HEK293 (cell line): ENCODE data around the gene FSD1.

Experiments used
- GLI4 ChIP-seq: fragments of 450-650 bp; formaldehyde crosslinking; IDR thresholded peaks from 2 replicates; pipeline ENCODE4 v1.5.1; 2016; ENCODE audit warnings: missing biosample characterization, missing genetic modification characterization
- GLIS1 ChIP-seq: fragments of 450-650 bp; formaldehyde crosslinking; IDR thresholded peaks from 2 replicates; pipeline ENCODE4 v1.5.1; 2016; ENCODE audit warnings: missing biosample characterization, missing genetic modification characterization
- KLF7 ChIP-seq: fragments of 450-650 bp; formaldehyde crosslinking; IDR thresholded peaks from 2 replicates; pipeline ENCODE4 v1.5.1; 2016; ENCODE audit warnings: missing biosample characterization, missing genetic modification characterization, borderline replicate concordance
- OSR2 ChIP-seq: fragments of 450-650 bp; formaldehyde crosslinking; IDR thresholded peaks from 2 replicates; pipeline ENCODE4 v1.5.1; 2016; ENCODE audit warnings: missing biosample characterization, missing genetic modification characterization
- ZBTB1 ChIP-seq: fragments of 450-650 bp; formaldehyde crosslinking; IDR thresholded peaks from 2 replicates; pipeline ENCODE4 v1.5.1; 2016; ENCODE audit warnings: missing biosample characterization, missing genetic modification characterization
- ZEB2 ChIP-seq: fragments of 450-650 bp; formaldehyde crosslinking; IDR thresholded peaks from 2 replicates; pipeline ENCODE4 v1.5.1; 2016; ENCODE audit warnings: missing biosample characterization, missing genetic modification characterization
- ZFP37 ChIP-seq: fragments of 450-650 bp; formaldehyde crosslinking; IDR thresholded peaks from 2 replicates; pipeline ENCODE4 v1.5.1; 2016; ENCODE audit warnings: missing biosample characterization, missing genetic modification characterization
- ZNF138 ChIP-seq: fragments of 450-650 bp; formaldehyde crosslinking; IDR thresholded peaks from 2 replicates; pipeline ENCODE4 v1.5.1; 2016; ENCODE audit warnings: missing biosample characterization, missing genetic modification characterization, borderline replicate concordance
- ZNF266 ChIP-seq: fragments of 450-650 bp; formaldehyde crosslinking; IDR thresholded peaks from 2 replicates; pipeline ENCODE4 v1.5.1; 2016; ENCODE audit warnings: missing biosample characterization, missing genetic modification characterization, low read depth
- ZNF391 ChIP-seq: fragments of 450-650 bp; formaldehyde crosslinking; IDR thresholded peaks from 2 replicates; pipeline ENCODE4 v1.5.1; 2016; ENCODE audit warnings: low read depth, missing biosample characterization, missing genetic modification characterization, borderline replicate concordance
- ZNF549 ChIP-seq: fragments of 450-650 bp; IDR thresholded peaks from 2 replicates; pipeline ENCODE4 v1.5.1; 2018; ENCODE audit warnings: missing biosample characterization, missing genetic modification characterization, mild to moderate bottlenecking, inconsistent platforms, moderate library complexity
- ZNF571 ChIP-seq: fragments of 450-650 bp; formaldehyde crosslinking; IDR thresholded peaks from 2 replicates; pipeline ENCODE4 v1.5.0; 2017; ENCODE audit warnings: missing biosample characterization, missing genetic modification characterization
- ZNF707 ChIP-seq: fragments of 450-650 bp; formaldehyde crosslinking; IDR thresholded peaks from 2 replicates; pipeline ENCODE4 v1.5.1; 2016; ENCODE audit warnings: missing biosample characterization, missing genetic modification characterization
- ZNF747 ChIP-seq: fragments of 450-650 bp; formaldehyde crosslinking; IDR thresholded peaks from 2 replicates; pipeline ENCODE4 v1.5.1; 2016; ENCODE audit warnings: missing biosample characterization, missing genetic modification characterization
- TF ChIP-seq, protein P1 (sequence below): fragments of 450-650 bp; formaldehyde crosslinking; IDR thresholded peaks from 2 replicates; pipeline ENCODE4 v1.5.1; 2016; ENCODE audit warnings: missing biosample characterization, missing genetic modification characterization, borderline replicate concordance
- TF ChIP-seq, protein P2 (sequence below): fragments of 450-650 bp; formaldehyde crosslinking; IDR thresholded peaks from 2 replicates; pipeline ENCODE4 v1.5.0; 2017; ENCODE audit warnings: missing biosample characterization, missing genetic modification characterization, borderline replicate concordance
- TF ChIP-seq, protein P3 (sequence below): fragments of 450-650 bp; formaldehyde crosslinking; IDR thresholded peaks from 2 replicates; pipeline ENCODE4 v1.5.1; 2016; ENCODE audit warnings: missing biosample characterization, missing genetic modification characterization, low read depth
- TF ChIP-seq, protein P4 (sequence below): fragments of 450-650 bp; formaldehyde crosslinking; IDR thresholded peaks from 2 replicates; pipeline ENCODE4 v1.5.1; 2016; ENCODE audit warnings: missing biosample characterization, missing genetic modification characterization
- TF ChIP-seq, protein P5 (sequence below): fragments of 450-650 bp; formaldehyde crosslinking; conservative IDR thresholded peaks from 2 replicates; pipeline ENCODE4 v1.5.1; 2016; ENCODE audit warnings: low read depth, missing biosample characterization, missing genetic modification characterization
- TF ChIP-seq, protein P6 (sequence below): fragments of 450-650 bp; formaldehyde crosslinking; IDR thresholded peaks from 2 replicates; pipeline ENCODE4 v1.5.1; 2016; ENCODE audit warnings: missing biosample characterization, missing genetic modification characterization

FSD1 gene

DNA sequence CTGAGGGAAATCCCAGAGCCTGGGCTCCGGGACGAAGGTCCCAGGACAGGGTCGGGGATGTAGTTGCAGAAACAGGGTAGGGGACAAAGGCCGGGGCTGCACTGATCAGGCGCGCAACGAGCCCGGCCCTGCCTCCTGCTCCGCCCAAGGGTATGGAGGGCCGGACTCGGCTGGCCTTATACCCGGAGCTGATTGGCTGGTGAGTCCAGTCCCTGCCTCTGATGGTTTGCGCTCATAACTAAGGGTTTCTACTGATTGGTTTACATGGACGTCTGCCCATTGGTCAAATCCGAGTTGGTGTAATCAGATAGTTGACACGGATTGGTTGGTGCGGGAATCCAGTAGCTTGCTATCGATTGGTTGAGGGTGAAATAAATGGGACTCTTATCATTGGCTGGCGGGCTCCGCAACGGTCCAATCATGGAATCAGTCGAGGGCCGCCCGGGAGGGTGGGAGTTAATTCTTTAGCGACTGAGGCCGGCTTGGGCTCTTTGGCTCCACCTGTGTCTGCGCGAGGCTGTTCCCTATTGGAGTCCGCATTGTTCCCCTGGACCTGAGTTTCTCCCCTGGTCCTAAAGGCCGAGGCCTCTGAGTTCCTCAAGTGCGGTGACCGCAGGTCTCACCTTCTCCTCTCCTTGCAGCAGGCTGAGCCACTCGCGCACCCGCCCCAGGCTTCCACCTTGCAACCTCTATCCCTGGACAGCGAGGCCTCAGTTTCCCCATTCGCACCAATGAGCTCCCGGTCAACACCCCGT lies 38.4 kb downstream of the FSD1 start (continued):
- TF ChIP-seq, protein P1, sequence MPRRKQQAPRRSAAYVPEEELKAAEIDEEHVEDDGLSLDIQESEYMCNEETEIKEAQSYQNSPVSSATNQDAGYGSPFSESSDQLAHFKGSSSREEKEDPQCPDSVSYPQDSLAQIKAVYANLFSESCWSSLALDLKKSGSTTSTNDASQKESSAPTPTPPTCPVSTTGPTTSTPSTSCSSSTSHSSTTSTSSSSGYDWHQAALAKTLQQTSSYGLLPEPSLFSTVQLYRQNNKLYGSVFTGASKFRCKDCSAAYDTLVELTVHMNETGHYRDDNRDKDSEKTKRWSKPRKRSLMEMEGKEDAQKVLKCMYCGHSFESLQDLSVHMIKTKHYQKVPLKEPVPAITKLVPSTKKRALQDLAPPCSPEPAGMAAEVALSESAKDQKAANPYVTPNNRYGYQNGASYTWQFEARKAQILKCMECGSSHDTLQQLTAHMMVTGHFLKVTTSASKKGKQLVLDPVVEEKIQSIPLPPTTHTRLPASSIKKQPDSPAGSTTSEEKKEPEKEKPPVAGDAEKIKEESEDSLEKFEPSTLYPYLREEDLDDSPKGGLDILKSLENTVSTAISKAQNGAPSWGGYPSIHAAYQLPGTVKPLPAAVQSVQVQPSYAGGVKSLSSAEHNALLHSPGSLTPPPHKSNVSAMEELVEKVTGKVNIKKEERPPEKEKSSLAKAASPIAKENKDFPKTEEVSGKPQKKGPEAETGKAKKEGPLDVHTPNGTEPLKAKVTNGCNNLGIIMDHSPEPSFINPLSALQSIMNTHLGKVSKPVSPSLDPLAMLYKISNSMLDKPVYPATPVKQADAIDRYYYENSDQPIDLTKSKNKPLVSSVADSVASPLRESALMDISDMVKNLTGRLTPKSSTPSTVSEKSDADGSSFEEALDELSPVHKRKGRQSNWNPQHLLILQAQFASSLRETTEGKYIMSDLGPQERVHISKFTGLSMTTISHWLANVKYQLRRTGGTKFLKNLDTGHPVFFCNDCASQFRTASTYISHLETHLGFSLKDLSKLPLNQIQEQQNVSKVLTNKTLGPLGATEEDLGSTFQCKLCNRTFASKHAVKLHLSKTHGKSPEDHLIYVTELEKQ: peak; percentile 28; the same call in 1 of the 2 replicates
- TF ChIP-seq GLIS1: 0 out of 2 replicates have a peak, but pooled peaks have one; percentile 44
- TF ChIP-seq ZFP37 (tag by site-specific recombination): no peak
- TF ChIP-seq, protein P2, sequence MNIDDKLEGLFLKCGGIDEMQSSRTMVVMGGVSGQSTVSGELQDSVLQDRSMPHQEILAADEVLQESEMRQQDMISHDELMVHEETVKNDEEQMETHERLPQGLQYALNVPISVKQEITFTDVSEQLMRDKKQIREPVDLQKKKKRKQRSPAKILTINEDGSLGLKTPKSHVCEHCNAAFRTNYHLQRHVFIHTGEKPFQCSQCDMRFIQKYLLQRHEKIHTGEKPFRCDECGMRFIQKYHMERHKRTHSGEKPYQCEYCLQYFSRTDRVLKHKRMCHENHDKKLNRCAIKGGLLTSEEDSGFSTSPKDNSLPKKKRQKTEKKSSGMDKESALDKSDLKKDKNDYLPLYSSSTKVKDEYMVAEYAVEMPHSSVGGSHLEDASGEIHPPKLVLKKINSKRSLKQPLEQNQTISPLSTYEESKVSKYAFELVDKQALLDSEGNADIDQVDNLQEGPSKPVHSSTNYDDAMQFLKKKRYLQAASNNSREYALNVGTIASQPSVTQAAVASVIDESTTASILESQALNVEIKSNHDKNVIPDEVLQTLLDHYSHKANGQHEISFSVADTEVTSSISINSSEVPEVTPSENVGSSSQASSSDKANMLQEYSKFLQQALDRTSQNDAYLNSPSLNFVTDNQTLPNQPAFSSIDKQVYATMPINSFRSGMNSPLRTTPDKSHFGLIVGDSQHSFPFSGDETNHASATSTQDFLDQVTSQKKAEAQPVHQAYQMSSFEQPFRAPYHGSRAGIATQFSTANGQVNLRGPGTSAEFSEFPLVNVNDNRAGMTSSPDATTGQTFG: no peak
- peak; percentile 86 for TF ChIP-seq OSR2 (tag by site-specific recombination)
- no peak for TF ChIP-seq ZNF571 (tag by site-specific recombination)
- no peak for TF ChIP-seq ZNF138
- TF ChIP-seq ZNF747: no peak
- no peak for TF ChIP-seq ZNF707 (tag by site-specific recombination)
- TF ChIP-seq ZBTB1 (tag by site-specific recombination): peak; percentile 58; the same call in 1 of the 2 replicates
- peak; percentile 91 for TF ChIP-seq ZEB2 (tag by site-specific recombination)
- TF ChIP-seq GLI4: no peak
- TF ChIP-seq, protein P3, sequence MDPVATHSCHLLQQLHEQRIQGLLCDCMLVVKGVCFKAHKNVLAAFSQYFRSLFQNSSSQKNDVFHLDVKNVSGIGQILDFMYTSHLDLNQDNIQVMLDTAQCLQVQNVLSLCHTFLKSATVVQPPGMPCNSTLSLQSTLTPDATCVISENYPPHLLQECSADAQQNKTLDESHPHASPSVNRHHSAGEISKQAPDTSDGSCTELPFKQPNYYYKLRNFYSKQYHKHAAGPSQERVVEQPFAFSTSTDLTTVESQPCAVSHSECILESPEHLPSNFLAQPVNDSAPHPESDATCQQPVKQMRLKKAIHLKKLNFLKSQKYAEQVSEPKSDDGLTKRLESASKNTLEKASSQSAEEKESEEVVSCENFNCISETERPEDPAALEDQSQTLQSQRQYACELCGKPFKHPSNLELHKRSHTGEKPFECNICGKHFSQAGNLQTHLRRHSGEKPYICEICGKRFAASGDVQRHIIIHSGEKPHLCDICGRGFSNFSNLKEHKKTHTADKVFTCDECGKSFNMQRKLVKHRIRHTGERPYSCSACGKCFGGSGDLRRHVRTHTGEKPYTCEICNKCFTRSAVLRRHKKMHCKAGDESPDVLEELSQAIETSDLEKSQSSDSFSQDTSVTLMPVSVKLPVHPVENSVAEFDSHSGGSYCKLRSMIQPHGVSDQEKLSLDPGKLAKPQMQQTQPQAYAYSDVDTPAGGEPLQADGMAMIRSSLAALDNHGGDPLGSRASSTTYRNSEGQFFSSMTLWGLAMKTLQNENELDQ (tag by site-specific recombination): no peak
- TF ChIP-seq ZNF391: peak; percentile 48; the same call in 1 of the 2 replicates
- TF ChIP-seq ZNF266 (tag by site-specific recombination): no peak
- TF ChIP-seq, protein P4, sequence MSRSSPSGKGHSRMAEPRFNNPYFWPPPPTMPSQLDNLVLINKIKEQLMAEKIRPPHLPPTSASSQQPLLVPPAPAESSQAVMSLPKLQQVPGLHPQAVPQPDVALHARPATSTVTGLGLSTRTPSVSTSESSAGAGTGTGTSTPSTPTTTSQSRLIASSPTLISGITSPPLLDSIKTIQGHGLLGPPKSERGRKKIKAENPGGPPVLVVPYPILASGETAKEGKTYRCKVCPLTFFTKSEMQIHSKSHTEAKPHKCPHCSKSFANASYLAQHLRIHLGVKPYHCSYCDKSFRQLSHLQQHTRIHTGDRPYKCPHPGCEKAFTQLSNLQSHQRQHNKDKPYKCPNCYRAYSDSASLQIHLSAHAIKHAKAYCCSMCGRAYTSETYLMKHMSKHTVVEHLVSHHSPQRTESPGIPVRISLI (tag by site-specific recombination): no peak
- TF ChIP-seq KLF7: peak; percentile 69; the same call in 1 of the 2 replicates
- TF ChIP-seq, protein P5, sequence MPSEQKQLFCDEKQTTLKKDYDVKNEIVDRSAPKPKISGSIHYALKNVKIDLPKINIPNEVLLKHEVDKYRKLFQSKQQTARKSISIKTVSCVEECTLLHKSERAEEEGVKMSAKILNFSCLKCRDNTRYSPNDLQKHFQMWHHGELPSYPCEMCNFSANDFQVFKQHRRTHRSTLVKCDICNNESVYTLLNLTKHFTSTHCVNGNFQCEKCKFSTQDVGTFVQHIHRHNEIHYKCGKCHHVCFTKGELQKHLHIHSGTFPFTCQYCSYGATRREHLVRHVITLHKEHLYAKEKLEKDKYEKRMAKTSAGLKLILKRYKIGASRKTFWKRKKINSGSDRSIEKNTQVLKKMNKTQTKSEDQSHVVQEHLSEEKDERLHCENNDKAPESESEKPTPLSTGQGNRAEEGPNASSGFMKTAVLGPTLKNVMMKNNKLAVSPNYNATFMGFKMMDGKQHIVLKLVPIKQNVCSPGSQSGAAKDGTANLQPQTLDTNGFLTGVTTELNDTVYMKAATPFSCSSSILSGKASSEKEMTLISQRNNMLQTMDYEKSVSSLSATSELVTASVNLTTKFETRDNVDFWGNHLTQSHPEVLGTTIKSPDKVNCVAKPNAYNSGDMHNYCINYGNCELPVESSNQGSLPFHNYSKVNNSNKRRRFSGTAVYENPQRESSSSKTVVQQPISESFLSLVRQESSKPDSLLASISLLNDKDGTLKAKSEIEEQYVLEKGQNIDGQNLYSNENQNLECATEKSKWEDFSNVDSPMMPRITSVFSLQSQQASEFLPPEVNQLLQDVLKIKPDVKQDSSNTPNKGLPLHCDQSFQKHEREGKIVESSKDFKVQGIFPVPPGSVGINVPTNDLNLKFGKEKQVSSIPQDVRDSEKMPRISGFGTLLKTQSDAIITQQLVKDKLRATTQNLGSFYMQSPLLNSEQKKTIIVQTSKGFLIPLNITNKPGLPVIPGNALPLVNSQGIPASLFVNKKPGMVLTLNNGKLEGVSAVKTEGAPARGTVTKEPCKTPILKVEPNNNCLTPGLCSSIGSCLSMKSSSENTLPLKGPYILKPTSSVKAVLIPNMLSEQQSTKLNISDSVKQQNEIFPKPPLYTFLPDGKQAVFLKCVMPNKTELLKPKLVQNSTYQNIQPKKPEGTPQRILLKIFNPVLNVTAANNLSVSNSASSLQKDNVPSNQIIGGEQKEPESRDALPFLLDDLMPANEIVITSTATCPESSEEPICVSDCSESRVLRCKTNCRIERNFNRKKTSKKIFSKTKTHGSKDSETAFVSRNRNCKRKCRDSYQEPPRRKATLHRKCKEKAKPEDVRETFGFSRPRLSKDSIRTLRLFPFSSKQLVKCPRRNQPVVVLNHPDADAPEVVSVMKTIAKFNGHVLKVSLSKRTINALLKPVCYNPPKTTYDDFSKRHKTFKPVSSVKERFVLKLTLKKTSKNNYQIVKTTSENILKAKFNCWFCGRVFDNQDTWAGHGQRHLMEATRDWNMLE (tag by site-specific recombination): no peak
- TF ChIP-seq, protein P6, sequence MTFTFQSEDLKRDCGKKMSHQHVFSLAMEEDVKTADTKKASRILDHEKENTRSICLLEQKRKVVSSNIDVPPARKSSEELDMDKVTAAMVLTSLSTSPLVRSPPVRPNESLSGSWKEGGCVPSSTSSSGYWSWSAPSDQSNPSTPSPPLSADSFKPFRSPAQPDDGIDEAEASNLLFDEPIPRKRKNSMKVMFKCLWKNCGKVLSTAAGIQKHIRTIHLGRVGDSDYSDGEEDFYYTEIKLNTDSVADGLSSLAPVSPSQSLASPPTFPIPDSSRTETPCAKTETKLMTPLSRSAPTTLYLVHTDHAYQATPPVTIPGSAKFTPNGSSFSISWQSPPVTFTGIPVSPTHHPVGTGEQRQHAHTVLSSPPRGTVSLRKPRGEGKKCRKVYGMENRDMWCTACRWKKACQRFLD: no peak
- no peak for TF ChIP-seq ZNF549 (tag by site-specific recombination)
